Gastrocnemius medialis (tissue), 4 donors: ENCODE data around the gene TMEM39A. TPM values are rescaled to one million over a fixed set of nuclear protein-coding genes. Genes with fewer than 3 reads are reported as not detected.

Source experiments
- ATAC-seq, 2 donors: fragments of 150-250 bp; one replicate each; pipeline ENCODE4 v1.9.1; 2016
- DNase-seq, 2 donors: peaks; one replicate each; pipeline ENCODE4 v3.0.0-alpha.2; 2019
- H3K27ac ChIP-seq, 4 donors: fragments of 200-600 bp; sonication (generic); 1 replicate in 1 of 4; 2 replicates in 3 of 4; pipeline ENCODE4 v1.5.1; 2016 to 2018; ENCODE audit warnings: mild to moderate bottlenecking in 2 of 4, moderate library complexity in 1 of 4
- H3K27me3 ChIP-seq, 3 donors: fragments of 200-600 bp; sonication (generic) in 2 of 3; 1 replicate in 1 of 3; 2 replicates in 2 of 3; pipeline versions ENCODE4 v1.5.1 to v1.6.0; 2016 to 2019; ENCODE audit warnings: mild to moderate bottlenecking in 1 of 3, moderate library complexity in 1 of 3
- H3K36me3 ChIP-seq, 2 donors: fragments of 200-600 bp; sonication (generic) in 1 of 2; one replicate each; pipeline ENCODE4 v1.5.1; 2017 to 2018
- H3K4me1 ChIP-seq, 2 donors: fragments of 200-600 bp; sonication (generic) in 1 of 2; one replicate each; pipeline ENCODE4 v1.5.1; 2016 to 2017; ENCODE audit warnings: mild to moderate bottlenecking in 2 of 2
- H3K4me3 ChIP-seq, 4 donors: fragments of 200-600 bp; sonication (generic) in 3 of 4; 1 replicate in 1 of 4; 2 replicates in 3 of 4; pipeline ENCODE4 v1.5.1; 2016 to 2019; ENCODE audit warnings: mild to moderate bottlenecking in 2 of 4
- H3K9me3 ChIP-seq, 3 donors: fragments of 200-600 bp; sonication (generic) in 2 of 3; 1 replicate in 1 of 3; 2 replicates in 2 of 3; pipeline ENCODE4 v1.5.1; 2016 to 2019
- CTCF ChIP-seq, 5 experiments: fragments of 450-650 bp in 3 of 5; fragments of 200-600 bp in 2 of 5; sonication (generic) in 2 of 5; IDR thresholded peaks in 4 of 5; conservative IDR thresholded peaks in 1 of 5; 1 replicate in 4 of 5; 2 replicates in 1 of 5; pipeline ENCODE4 v1.5.1; 2016 to 2019; ENCODE audit warnings: antibody characterized with exemption in 5 of 5, mild to moderate bottlenecking in 3 of 5, moderate library complexity in 3 of 5
- POLR2A ChIP-seq, 2 donors: fragments of 450-650 bp; IDR thresholded peaks; one replicate each; pipeline ENCODE4 v1.6.1; 2017; ENCODE audit warnings: antibody characterized with exemption in 2 of 2, mild to moderate bottlenecking in 2 of 2, moderate library complexity in 2 of 2
- in situ Hi-C, 4 donors: fragments of 200-750 bp; cut with MboI; loops; one replicate each; pipeline versions ENCODE4 v1.15.0 to v1.8.0; 2017; ENCODE audit warnings: low sequenced_read_pairs in 4 of 4
- intact Hi-C: fragments of 100-400 bp; cut with DNase I; formaldehyde crosslinking; loops from one replicate; pipeline ENCODE4 v1.15.1; 2023; ENCODE audit warnings: low total_unique reads
- total RNA-seq, 4 donors: library from RNA; depleted of rRNA; stranded (reverse); fragments of >200 nt; gene quantifications; one replicate each; pipeline versions ENCODE4 v1.1.0 to v1.2.3, GENCODE V29; 2016

TMEM39A gene
- total RNA-seq, 4 donors from 2014 or later = 9.0 to 21.2 (median 15.5) TPM

GRCh38 chr3:119485563-119485962, 22.1 kb upstream of the TMEM39A start:
- no peaks in the 10 kb centered on the region for H3K9me3 ChIP-seq
- H3K27me3 ChIP-seq = no peaks in the 10 kb centered on the region
- H3K27ac ChIP-seq = no peak overlapping the region
- in situ Hi-C loops (no loop called here), intact Hi-C loops (no loop called here)
- no peak overlapping the region for H3K4me3 ChIP-seq
- TF ChIP-seq POLR2A (IDR thresholded peaks at IDR 0.05) (no peak), CTCF (IDR thresholded peaks at IDR 0.05 in 4 of 5, conservative IDR thresholded peaks at IDR 0.05 in 1 of 5) (no peak)
- DNase-seq = no peak
- H3K4me1 ChIP-seq = no peaks in the 10 kb centered on the region
- H3K36me3 ChIP-seq = peaks cover 4 to 55% of the 10 kb centered on the region in 2 donors
- ATAC-seq = no peak

GRCh38 chr3:119483101-119483500, 19.7 kb upstream of the TMEM39A start:
- TF ChIP-seq POLR2A (IDR thresholded peaks at IDR 0.05) = no peak
- no peak for TF ChIP-seq CTCF (IDR thresholded peaks at IDR 0.05 in 4 of 5, conservative IDR thresholded peaks at IDR 0.05 in 1 of 5)
- in situ Hi-C loops (no loop called here), intact Hi-C loops (no loop called here)
- ATAC-seq (no peak), DNase-seq (no peak)
- Histone ChIP-seq H3K4me1 (no peaks in the 10 kb centered on the region), H3K27ac (no peak overlapping the region), H3K9me3 (no peaks in the 10 kb centered on the region), H3K4me3 (no peak overlapping the region), H3K36me3 (peaks cover 4 to 48% of the 10 kb centered on the region in 2 donors), H3K27me3 (no peaks in the 10 kb centered on the region)

- DNase-seq (no peak), ATAC-seq (no peak)
- H3K27ac ChIP-seq = no peak overlapping the region
- H3K9me3 ChIP-seq = no peaks in the 10 kb centered on the region
- no peaks in the 10 kb centered on the region for H3K4me1 ChIP-seq
- H3K4me3 ChIP-seq = no peak overlapping the region
- TF ChIP-seq CTCF (IDR thresholded peaks at IDR 0.05 in 4 of 5, conservative IDR thresholded peaks at IDR 0.05 in 1 of 5) = no peak
- no peak for TF ChIP-seq POLR2A (IDR thresholded peaks at IDR 0.05)
- intact Hi-C loops = no loop called here
- peaks cover 4 to 42% of the 10 kb centered on the region in 2 donors for H3K36me3 ChIP-seq
- in situ Hi-C loops = no loop called here
- H3K27me3 ChIP-seq = no peaks in the 10 kb centered on the region
Measured at GRCh38 chr3:119481079-119481478, 17.7 kb upstream of the TMEM39A start.

- DNase-seq (no peak), ATAC-seq (no peak)
- Histone ChIP-seq H3K4me1 (peaks cover 8 to 15% of the 10 kb centered on the region in 2 donors), H3K27me3 (no peaks in the 10 kb centered on the region), H3K36me3 (peaks cover 0 to 33% of the 10 kb centered on the region in 2 donors), H3K27ac (no peak overlapping the region), H3K4me3 (no peak overlapping the region), H3K9me3 (no peaks in the 10 kb centered on the region)
- intact Hi-C loops = no loop called here
- no peak for TF ChIP-seq POLR2A (IDR thresholded peaks at IDR 0.05)
- no peak for TF ChIP-seq CTCF (IDR thresholded peaks at IDR 0.05 in 4 of 5, conservative IDR thresholded peaks at IDR 0.05 in 1 of 5)
- in situ Hi-C loops = loop anchor here in 1 of 4 donors (25.0 kb wide), 1 partner anchor 616 kb away; the partner anchor contains the start of gene GSK3B
Measured at GRCh38 chr3:119470866-119471265, 7.5 kb upstream of the TMEM39A start.
